T-helper 1 cell treated with Interleukin-12 subunit alpha and Interleukin-12 subunit beta and Interleukin-4 antibody, amounts not matched to agents 30 ng/mL and 1 ng/mL, for 36 hours (primary cell): Measurements from ENCODE around the gene DAB2IP. TPM values are rescaled to one million over a fixed set of nuclear protein-coding genes. Genes with fewer than 3 reads are reported as not detected.
"Not testable (repeated sequence)": the region's sequence is repeated elsewhere in the genome, so short reads cannot be mapped to it uniquely, and the experiment has no call there.

Source experiments
- intact Hi-C: fragments of 100-400 bp; cut with micrococcal nuclease; formaldehyde crosslinking; loops from one replicate; pipeline ENCODE4 v1.15.1; 2024
- total RNA-seq: library from RNA; stranded (reverse); gene quantifications from 2 replicates; pipeline ENCODE4 v1.2.3, GENCODE V29; 2022

Gene DAB2IP
- 0.15 and 0.32 TPM in 2 replicates for total RNA-seq

- intact Hi-C loops, result no loop called here
These were observed at the start of gene DAB2IP for GRCh38 chr9:121651295-121652020. Gene DAB2IP, plus strand, starts transcription at chr9:121651634. Its CDS starts 142 bp downstream, at chr9:121651776.

- intact Hi-C loops, result no loop called here
These were observed 48.4 kb upstream of the DAB2IP start for GRCh38 chr9:121603028-121603427.

GRCh38 chr9:121604242-121604641 is 47.2 kb upstream of the DAB2IP start:
- intact Hi-C loops, result no loop called here

GRCh38 chr9:121604654-121605053 is 46.8 kb upstream of the DAB2IP start:
- intact Hi-C loops, result no loop called here

GRCh38 chr9:121607434-121608167 is 43.8 kb upstream of the DAB2IP start:
- intact Hi-C loops, result no loop called here

GRCh38 chr9:121608168-121608853 is 43.1 kb upstream of the DAB2IP start:
- intact Hi-C loops, result no loop called here

GRCh38 chr9:121609822-121610637 is 41.4 kb upstream of the DAB2IP start:
- intact Hi-C loops, result no loop called here

GRCh38 chr9:121610638-121610953 is 40.8 kb upstream of the DAB2IP start:
- intact Hi-C loops, result no loop called here

GRCh38 chr9:121612511-121612998 is 38.9 kb upstream of the DAB2IP start:
- intact Hi-C loops, result no loop called here

GRCh38 chr9:121613009-121613752 is 38.3 kb upstream of the DAB2IP start:
- intact Hi-C loops, result no loop called here

- intact Hi-C loops, result no loop called here
These were observed 35.2 kb upstream of the DAB2IP start for GRCh38 chr9:121616123-121616755.

GRCh38 chr9:121618504-121618903 is 32.9 kb upstream of the DAB2IP start:
- intact Hi-C loops, result no loop called here

- intact Hi-C loops, result not testable (repeated sequence)
These were observed 32.5 kb upstream of the DAB2IP start for GRCh38 chr9:121618910-121619309.

- intact Hi-C loops, result no loop called here
These were observed 31.7 kb upstream of the DAB2IP start for GRCh38 chr9:121619545-121620324.

- intact Hi-C loops, result no loop called here
These were observed 31.1 kb upstream of the DAB2IP start for GRCh38 chr9:121620325-121620673.

- intact Hi-C loops, result no loop called here
These were observed 30.5 kb upstream of the DAB2IP start for GRCh38 chr9:121620777-121621449.

- intact Hi-C loops, result no loop called here
These were observed 28.8 kb upstream of the DAB2IP start for GRCh38 chr9:121622387-121623203.

- intact Hi-C loops, result not testable (repeated sequence)
These were observed 28.0 kb upstream of the DAB2IP start for GRCh38 chr9:121623430-121623829.
